HG03565 (cell line): ENCODE data around the gene IFI27L1.

Experiments used
- ATAC-seq: cut with Tn5 transposase; IDR thresholded peaks from one replicate; pipeline ENCODE4 v1.9.1; 2021; ENCODE audit warnings: mild to moderate bottlenecking, moderate library complexity; ENCODE audit not compliant: unreplicated experiment

IFI27L1 gene

GRCh38 chr14:94113490-94113889 is 32.4 kb downstream of the IFI27L1 start:
- ATAC-seq, result no peak

GRCh38 chr14:94113908-94114588 is 32.9 kb downstream of the IFI27L1 start:
- ATAC-seq, result no peak

GRCh38 chr14:94114589-94115057 is 33.5 kb downstream of the IFI27L1 start:
- ATAC-seq, result no peak

DNA sequence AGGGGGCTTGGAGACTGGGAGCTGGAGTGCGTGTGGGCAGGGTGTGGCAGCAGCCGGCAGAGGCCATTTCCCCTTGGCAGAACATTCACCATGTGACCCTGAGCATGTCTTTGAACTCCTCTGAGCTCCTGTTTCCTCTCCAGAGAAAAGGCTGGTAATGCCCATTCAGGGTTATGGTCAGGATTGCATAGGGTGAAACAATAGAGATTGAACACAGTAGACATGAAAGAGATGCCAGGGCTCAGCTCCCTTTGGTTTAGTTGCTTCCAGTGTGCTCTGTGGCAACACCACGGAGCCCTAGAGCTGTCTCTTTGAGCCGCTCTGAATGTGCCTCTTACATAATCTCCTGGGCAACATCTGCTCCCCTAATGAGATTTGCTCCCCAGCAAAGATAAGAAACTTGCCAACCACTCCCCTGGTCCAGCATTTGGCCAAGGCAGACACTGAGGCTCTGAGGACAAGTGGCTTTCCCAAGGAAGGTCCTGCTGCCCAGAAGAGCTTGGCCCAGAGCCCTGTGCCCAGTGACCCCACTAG is 34.0 kb downstream of the IFI27L1 start:
- no peak for ATAC-seq

- no peak for ATAC-seq
These were observed 34.5 kb downstream of the IFI27L1 start for GRCh38 chr14:94115631-94116030.

DNA sequence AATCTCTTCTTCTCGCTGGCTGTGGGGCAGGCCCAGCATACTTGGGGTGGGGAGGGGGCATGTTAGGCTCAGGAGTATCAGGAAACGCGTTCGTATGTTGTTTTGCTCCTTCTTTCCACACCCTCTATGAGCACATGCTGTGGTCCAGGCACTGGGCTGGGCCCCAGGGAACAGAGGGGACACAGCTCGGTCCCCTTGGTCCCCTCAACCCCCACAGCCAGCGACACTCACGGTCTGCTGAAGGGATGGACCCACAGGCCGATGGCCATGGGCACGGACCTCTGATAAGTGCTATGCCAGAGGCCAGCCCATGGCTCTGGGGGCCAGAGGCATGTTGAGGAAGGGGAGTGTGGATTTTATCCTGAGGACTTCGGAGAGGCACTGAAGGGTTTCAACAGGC is 35.6 kb downstream of the IFI27L1 start:
- ATAC-seq, result no peak

- ATAC-seq, result no peak
These were observed 36.7 kb downstream of the IFI27L1 start for GRCh38 chr14:94117856-94118255.

GRCh38 chr14:94119071-94119470 is 38.0 kb downstream of the IFI27L1 start:
- no peak for ATAC-seq

DNA sequence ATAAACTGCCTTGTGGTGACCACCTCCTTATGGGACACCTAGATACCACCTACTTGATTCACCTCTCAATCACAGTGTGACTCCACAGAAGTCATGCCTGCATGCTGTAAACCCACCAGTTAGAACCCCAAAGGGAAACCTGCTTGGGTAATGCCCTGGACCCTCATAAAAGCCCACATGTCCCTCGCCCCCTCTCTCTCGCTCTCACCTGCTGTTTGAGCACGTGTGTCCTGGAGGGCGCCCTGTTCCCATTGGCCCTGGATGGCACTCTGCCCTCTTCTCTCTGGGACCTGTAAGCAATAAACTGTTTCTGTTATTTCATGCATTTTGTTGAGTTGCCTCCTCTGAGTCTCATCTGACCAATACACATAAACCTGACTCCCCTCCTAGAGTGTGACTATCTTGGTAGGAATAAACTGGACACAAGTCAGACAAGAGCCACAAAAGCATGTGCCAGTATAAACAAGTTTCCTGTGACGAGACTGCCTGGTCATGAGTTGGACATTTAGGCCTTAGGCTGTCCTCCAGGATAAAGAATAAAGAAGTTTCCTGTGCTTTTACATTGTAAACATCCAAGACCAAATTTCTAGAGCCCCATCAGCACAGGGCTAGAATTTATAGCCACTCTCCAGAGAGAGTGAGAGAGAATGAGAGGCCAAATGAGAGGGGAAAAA is 39.7 kb downstream of the IFI27L1 start:
- no peak for ATAC-seq

- ATAC-seq, result no peak
These were observed 40.4 kb downstream of the IFI27L1 start for GRCh38 chr14:94121485-94121884.

DNA sequence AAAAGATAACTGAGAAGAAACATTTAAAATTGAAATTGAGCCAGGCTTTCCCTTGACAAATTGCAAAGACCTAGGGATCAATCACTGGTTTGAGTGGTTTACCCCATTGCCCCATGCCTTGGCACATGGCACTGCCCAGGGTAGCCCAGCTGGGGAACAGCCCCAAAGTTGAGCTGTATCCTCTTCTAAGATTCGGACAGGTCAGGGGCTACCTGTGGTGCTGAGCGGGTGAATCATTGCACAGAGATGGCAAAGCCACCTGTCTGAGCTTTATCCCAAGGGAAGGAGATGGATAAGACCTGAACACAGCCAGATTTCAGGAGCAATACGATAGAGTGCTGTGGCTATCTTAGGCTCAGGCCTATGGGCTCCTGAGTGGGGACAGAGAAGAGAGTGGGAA is 41.3 kb downstream of the IFI27L1 start:
- no peak for ATAC-seq

GRCh38 chr14:94123296-94123695 is 42.2 kb downstream of the IFI27L1 start:
- ATAC-seq, result no peak

DNA sequence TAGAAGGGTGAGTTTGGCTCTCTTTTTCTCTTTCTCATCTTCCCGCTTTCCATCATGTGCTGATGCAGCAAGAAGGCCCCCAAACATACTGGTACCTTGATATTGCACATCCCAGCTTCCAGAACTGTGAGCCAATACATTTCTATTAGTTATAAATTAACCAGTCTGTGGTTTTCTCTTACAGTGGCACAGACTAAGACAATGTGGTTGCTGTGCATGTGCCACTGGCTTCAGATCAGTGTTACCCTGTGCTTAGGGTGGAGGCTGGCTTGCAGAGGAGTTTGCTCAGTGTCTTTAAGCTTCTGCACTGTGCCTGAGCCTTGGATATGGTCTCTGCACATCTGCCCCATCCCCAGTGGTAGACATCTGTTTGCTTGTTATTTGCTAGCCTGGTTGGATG is 42.8 kb downstream of the IFI27L1 start:
- no peak for ATAC-seq

DNA sequence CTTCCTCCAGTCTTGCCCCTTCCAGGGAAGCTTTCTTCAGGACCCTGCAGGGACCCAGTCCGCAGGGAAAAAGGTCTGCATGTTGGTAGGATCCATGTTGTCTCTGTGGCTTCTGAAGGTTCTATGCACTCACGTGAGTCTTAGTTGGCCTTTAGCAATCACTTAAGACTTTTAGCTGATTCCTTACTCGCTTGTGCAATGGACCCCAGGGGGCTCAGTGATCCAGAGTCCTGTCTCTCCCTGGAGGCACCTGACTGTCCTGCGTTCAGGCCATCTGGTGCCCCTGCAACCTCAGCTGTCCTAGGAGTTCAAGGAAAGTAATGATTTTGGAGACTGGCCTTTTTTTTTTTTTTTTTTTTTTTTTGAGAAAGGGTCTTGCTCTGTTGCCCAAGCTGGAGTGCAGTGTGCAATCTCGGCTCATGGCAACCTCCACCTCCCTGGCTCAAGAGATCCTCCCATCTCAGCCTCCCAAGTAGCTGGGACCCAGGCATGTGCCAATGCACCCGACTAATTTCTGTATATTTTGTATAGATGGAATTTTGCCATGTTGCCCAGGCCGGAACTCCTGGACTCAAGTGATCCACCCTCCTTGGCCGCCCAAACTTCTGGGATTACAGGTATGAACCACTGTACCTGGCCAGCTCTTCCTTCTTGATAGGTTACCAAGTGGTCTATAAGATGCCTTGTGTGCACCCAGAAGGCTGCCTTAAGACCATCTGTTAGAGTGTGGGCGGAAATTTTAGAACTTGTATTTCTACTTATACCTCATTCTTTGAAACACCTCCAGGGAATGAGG is 43.7 kb downstream of the IFI27L1 start:
- no peak for ATAC-seq

- no peak for ATAC-seq
These were observed 44.7 kb downstream of the IFI27L1 start for GRCh38 chr14:94125659-94126418.

- ATAC-seq, result no peak
These were observed 45.2 kb downstream of the IFI27L1 start for GRCh38 chr14:94126419-94126677.

DNA sequence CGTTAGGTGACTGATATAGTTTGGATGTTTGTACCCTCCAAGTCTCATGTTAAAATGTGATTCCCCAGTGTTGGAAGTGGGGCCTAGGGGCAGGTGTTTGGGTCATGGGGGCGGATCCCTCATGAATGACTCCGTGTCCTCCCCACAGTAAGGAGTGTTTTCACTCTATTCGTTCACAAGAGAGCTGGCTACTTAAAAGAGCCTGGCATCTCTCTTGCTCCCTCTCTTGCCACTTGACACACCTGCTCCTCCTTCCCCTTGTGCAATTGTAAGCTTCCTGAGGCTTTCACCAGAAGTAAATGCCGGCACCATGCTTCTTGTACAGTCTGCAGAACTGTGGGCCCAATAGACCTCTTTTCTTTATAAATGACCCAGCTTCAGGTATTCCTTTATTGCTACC is 45.7 kb downstream of the IFI27L1 start:
- ATAC-seq, result no peak

DNA sequence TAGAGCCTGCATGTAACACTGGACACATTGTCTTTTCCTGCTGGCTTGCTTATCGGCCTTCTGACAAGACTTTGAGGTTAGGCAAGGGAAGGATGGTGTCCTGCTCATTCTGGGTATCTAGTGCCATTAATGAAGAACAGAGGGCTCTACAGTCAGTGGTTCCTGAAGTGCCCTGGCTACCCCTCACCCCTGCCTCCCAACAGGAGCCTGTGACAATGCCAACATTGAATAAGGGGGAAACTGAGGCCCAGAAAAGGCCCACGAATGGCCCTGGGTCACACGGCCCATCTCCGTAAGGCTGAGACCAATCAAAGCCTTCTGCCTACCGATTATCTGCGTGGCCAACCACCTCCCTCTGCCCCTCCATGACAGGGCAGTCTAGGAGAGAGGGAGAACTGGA is 46.2 kb downstream of the IFI27L1 start:
- ATAC-seq, result no peak

- no peak for ATAC-seq
These were observed 47.2 kb downstream of the IFI27L1 start for GRCh38 chr14:94128216-94128839.

- peak; percentile 91 for ATAC-seq
These were observed 48.1 kb downstream of the IFI27L1 start, which contains the start of gene IFI27L2 for GRCh38 chr14:94129111-94129757. Gene IFI27L2, minus strand, starts transcription at chr14:94129604. Its CDS starts 40 bp downstream, at chr14:94129564.
